OCI-LY7 (cell line): ENCODE results near the gene M6PR. TPM values are rescaled to one million over a fixed set of nuclear protein-coding genes. Genes with fewer than 3 reads are reported as not detected.

Source experiments
- BruUV-seq: library from RNA; stranded (reverse); fragments of 400-500 nt; replicated peaks from 2 replicates; lab custom pipeline; 2021; lab: Mats Ljungman, UMichigan
- CTCF ChIA-PET: fragments of 300-600 bp; sonication (Branson Sonifier 250); formaldehyde crosslinking; loops from one replicate; lab custom pipeline; 2022; ENCODE audit warnings: antibody characterized with exemption; ENCODE audit not compliant: unreplicated experiment; lab: Charles Lee
- POLR2A ChIA-PET: fragments of 300-600 bp; sonication (Branson Sonifier 250); formaldehyde crosslinking; loops from one replicate; lab custom pipeline; 2022; ENCODE audit warnings: antibody characterized with exemption; lab: Charles Lee
- DNase-seq: peaks from one replicate; pipeline ENCODE4 v3.0.0-alpha.2; 2015; ENCODE audit warnings: low spot score
- H2AFZ ChIP-seq: fragments of 200-600 bp; sonication (generic), shearing (Covaris generic); 2 replicates; pipeline ENCODE4 v1.6.1; 2014; ENCODE audit warnings: mild to moderate bottlenecking, antibody characterized with exemption, low read length, moderate library complexity
- H3K27ac ChIP-seq: fragments of 200-600 bp; sonication (generic); 2 replicates; pipeline ENCODE4 v1.5.1; 2014; ENCODE audit warnings: mixed run types, low read depth, mild to moderate bottlenecking, moderate library complexity, low read length, inconsistent platforms; ENCODE audit not compliant: poor library complexity, severe bottlenecking
- H3K36me3 ChIP-seq: fragments of 200-600 bp; sonication (generic); 2 replicates; pipeline ENCODE4 v1.6.1; 2014; ENCODE audit warnings: mild to moderate bottlenecking, antibody characterized with exemption, low read length, moderate library complexity, mixed read lengths; ENCODE audit not compliant: insufficient read depth
- H3K4me1 ChIP-seq: fragments of 200-600 bp; sonication (generic); 2 replicates; pipeline ENCODE4 v1.5.1; 2014; ENCODE audit warnings: mild to moderate bottlenecking, low read length; ENCODE audit not compliant: insufficient read depth, poor library complexity, severe bottlenecking
- H3K4me2 ChIP-seq: fragments of 200-600 bp; sonication (generic); 2 replicates; pipeline ENCODE4 v1.6.1; 2014; ENCODE audit warnings: mild to moderate bottlenecking, low read length
- H3K4me3 ChIP-seq: fragments of 200-600 bp; sonication (generic); 2 replicates; pipeline ENCODE4 v1.5.1; 2014; ENCODE audit warnings: mild to moderate bottlenecking, low read depth, low read length; ENCODE audit not compliant: poor library complexity, severe bottlenecking
- H3K79me2 ChIP-seq: fragments of 200-600 bp; sonication (generic); 2 replicates; pipeline ENCODE4 v1.6.1; 2016; ENCODE audit warnings: low read depth, mild to moderate bottlenecking, low read length, moderate library complexity, mixed read lengths; ENCODE audit not compliant: insufficient read depth
- H3K9me2 ChIP-seq: fragments of 200-600 bp; sonication (generic); 2 replicates; pipeline ENCODE4 v1.6.1; 2016; ENCODE audit warnings: mild to moderate bottlenecking, low read length, mixed read lengths; ENCODE audit not compliant: insufficient read depth
- H3K9me3 ChIP-seq: fragments of 200-600 bp; sonication (generic); 2 replicates; pipeline ENCODE4 v1.6.1; 2014; ENCODE audit warnings: mild to moderate bottlenecking, mixed run types, low read length, mixed read lengths
- H4K20me1 ChIP-seq: fragments of 200-600 bp; sonication (generic); 2 replicates; pipeline ENCODE4 v1.6.1; 2014; ENCODE audit warnings: mild to moderate bottlenecking, antibody characterized with exemption, low read length, moderate library complexity, mixed read lengths; ENCODE audit not compliant: insufficient read depth
- EZH2phosphoT487 ChIP-seq: fragments of 200-600 bp; sonication (generic); IDR thresholded peaks from 2 replicates; pipeline ENCODE4 v1.6.1; 2018; ENCODE audit warnings: low read depth, borderline replicate concordance, mild to moderate bottlenecking, mixed run types, antibody characterized with exemption, low read length, moderate library complexity, mixed read lengths
- intact Hi-C: fragments of 100-400 bp; cut with micrococcal nuclease; formaldehyde crosslinking; loops from one replicate; pipeline ENCODE4 v1.10.0; 2022; ENCODE audit not compliant: unreplicated experiment
- total RNA-seq, 2 experiments: library from RNA; depleted of rRNA in 1 of 2; stranded (reverse); fragments of >200 nt in 1 of 2; shearing (Covaris generic) in 1 of 2; gene quantifications; 2 replicates each; pipeline ENCODE4 v1.2.3, GENCODE V29; 2014 to 2022
- TF ChIP-seq, protein P1 (sequence below): fragments of 200-600 bp; sonication (generic); conservative IDR thresholded peaks from 2 replicates; pipeline ENCODE4 v1.5.1; 2014; ENCODE audit warnings: mild to moderate bottlenecking, antibody characterized with exemption, low read length, moderate library complexity, mixed read lengths

M6PR gene
- total RNA-seq, 2 experiments from 2014 or later = 108 to 144 TPM

DNA sequence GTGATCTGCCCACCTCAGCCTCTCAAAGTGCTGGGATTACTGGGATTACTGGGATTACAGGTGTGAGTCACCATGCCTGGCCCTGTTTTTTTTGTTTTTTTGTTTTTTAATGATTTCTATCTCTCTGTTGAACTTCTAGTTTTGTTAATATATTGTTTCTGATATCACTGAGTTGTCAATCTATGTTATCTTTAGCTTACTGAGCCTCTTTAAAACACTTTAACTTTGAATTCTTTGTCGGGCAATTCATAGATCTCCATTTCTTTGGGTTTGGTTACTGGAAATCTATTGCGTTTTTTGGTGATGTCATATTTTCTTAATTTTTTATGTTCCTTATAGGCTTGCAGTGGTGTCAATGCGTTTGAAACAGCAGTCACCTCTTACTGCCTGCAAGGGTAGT is 30.7 kb upstream of the M6PR start:
- intact Hi-C loops = no loop called here
- no peaks in the 10 kb centered on the region for H4K20me1 ChIP-seq
- no peaks in the 10 kb centered on the region for H3K9me2 ChIP-seq
- H3K4me2 ChIP-seq = no peak overlapping the region
- H2AFZ ChIP-seq = no peak overlapping the region
- no peak for TF ChIP-seq EZH2phosphoT487
- TF ChIP-seq, protein P1, sequence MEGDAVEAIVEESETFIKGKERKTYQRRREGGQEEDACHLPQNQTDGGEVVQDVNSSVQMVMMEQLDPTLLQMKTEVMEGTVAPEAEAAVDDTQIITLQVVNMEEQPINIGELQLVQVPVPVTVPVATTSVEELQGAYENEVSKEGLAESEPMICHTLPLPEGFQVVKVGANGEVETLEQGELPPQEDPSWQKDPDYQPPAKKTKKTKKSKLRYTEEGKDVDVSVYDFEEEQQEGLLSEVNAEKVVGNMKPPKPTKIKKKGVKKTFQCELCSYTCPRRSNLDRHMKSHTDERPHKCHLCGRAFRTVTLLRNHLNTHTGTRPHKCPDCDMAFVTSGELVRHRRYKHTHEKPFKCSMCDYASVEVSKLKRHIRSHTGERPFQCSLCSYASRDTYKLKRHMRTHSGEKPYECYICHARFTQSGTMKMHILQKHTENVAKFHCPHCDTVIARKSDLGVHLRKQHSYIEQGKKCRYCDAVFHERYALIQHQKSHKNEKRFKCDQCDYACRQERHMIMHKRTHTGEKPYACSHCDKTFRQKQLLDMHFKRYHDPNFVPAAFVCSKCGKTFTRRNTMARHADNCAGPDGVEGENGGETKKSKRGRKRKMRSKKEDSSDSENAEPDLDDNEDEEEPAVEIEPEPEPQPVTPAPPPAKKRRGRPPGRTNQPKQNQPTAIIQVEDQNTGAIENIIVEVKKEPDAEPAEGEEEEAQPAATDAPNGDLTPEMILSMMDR = no peak
- no peak overlapping the region for H3K4me3 ChIP-seq
- no peak for DNase-seq
- H3K36me3 ChIP-seq = no peaks in the 10 kb centered on the region
- H3K27ac ChIP-seq = no peak overlapping the region
- no peaks in the 10 kb centered on the region for H3K9me3 ChIP-seq
- H3K79me2 ChIP-seq = no peaks in the 10 kb centered on the region
- BruUV-seq = no TSS peak
- CTCF ChIA-PET = no interaction called here
- no peaks in the 10 kb centered on the region for H3K4me1 ChIP-seq
- POLR2A ChIA-PET = no interaction called here

DNA sequence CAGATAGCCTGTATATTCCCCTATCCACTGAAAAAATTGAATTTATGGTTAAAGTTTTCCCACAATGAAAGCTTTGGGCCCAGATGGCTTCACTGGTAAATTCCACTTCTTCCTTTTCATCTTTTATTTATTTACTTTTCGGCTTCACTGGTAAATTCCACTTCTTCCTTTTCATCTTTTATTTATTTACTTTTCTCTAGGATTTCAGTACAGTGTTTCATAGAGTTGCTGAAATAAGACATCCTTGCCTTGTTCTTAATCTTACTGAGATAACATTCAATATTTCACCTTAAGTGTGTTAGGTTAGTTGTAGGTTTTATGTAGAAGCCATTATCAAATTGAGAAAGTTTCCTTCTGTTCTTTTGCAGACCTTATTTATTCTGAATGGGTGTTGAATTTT is 21.0 kb upstream of the M6PR start:
- ChIA-PET CTCF (no interaction called here), POLR2A (interaction anchor here (0.6 kb wide), 1 partner anchor 18 kb away, joined by 3 read pairs; no protein-coding TSS in a partner anchor)
- H3K27ac ChIP-seq = no peak overlapping the region
- H3K4me2 ChIP-seq = no peak overlapping the region
- no peaks in the 10 kb centered on the region for H3K4me1 ChIP-seq
- no TSS peak for BruUV-seq
- no peak overlapping the region for H3K4me3 ChIP-seq
- no peaks in the 10 kb centered on the region for H3K79me2 ChIP-seq
- H3K36me3 ChIP-seq = no peaks in the 10 kb centered on the region
- DNase-seq = no peak
- no peaks in the 10 kb centered on the region for H4K20me1 ChIP-seq
- H3K9me2 ChIP-seq = no peaks in the 10 kb centered on the region
- no peak overlapping the region for H2AFZ ChIP-seq
- no peaks in the 10 kb centered on the region for H3K9me3 ChIP-seq
- TF ChIP-seq EZH2phosphoT487 = no peak
- TF ChIP-seq, protein P1 = no peak
- intact Hi-C loops = no loop called here

DNA sequence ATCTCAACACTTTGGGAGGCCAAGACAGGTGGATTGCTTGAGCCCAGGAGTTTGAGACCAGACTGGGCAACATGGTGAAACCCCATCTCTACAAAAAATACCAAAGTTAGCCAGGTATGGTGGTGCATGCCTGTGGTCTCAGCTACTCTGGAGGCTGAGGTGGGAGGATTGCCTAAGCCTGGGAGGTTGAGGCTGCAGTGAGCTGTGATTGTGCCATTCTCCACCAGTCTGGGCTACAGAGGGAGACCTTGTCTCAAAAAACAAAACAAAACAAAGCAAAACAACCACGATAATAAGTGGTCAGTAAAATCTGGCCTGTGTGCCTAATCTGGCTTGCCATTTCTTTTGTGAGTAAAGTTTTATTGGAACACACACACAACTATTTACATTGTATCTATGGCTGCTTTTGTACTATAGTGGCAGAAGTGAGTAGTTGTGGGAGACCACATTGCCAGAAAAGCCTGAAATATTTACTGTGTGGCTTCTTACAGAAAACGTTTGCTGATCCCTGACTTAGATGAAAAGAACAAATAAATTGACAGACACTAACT is 20.5 kb upstream of the M6PR start:
- no peaks in the 10 kb centered on the region for H4K20me1 ChIP-seq
- H3K4me2 ChIP-seq = no peak overlapping the region
- ChIA-PET CTCF (no interaction called here), POLR2A (interaction anchor here (0.6 to 1.2 kb wide), 2 partner anchors 17 to 51 kb away, joined by 3 to 4 read pairs; no protein-coding TSS in a partner anchor)
- H3K79me2 ChIP-seq = no peaks in the 10 kb centered on the region
- no peaks in the 10 kb centered on the region for H3K4me1 ChIP-seq
- no TSS peak for BruUV-seq
- no peak overlapping the region for H2AFZ ChIP-seq
- H3K9me3 ChIP-seq = no peaks in the 10 kb centered on the region
- H3K36me3 ChIP-seq = no peaks in the 10 kb centered on the region
- intact Hi-C loops = no loop called here
- DNase-seq = no peak
- H3K27ac ChIP-seq = no peak overlapping the region
- no peak overlapping the region for H3K4me3 ChIP-seq
- H3K9me2 ChIP-seq = no peaks in the 10 kb centered on the region
- no peak for TF ChIP-seq EZH2phosphoT487
- TF ChIP-seq, protein P1 = no peak
